Gastrocnemius medialis (tissue), 4 donors: ENCODE measurements around the gene LPAR6.

ENCODE experiments used
- CTCF ChIP-seq, 5 experiments: fragments of 450-650 bp in 3 of 5; fragments of 200-600 bp in 2 of 5; sonication (generic) in 2 of 5; IDR thresholded peaks in 4 of 5; conservative IDR thresholded peaks in 1 of 5; 1 replicate in 4 of 5; 2 replicates in 1 of 5; pipeline ENCODE4 v1.5.1; 2016 to 2019; ENCODE audit warnings: antibody characterized with exemption in 5 of 5, mild to moderate bottlenecking in 3 of 5, moderate library complexity in 3 of 5
- POLR2A ChIP-seq, 2 donors: fragments of 450-650 bp; IDR thresholded peaks; one replicate each; pipeline ENCODE4 v1.6.1; 2017; ENCODE audit warnings: antibody characterized with exemption in 2 of 2, mild to moderate bottlenecking in 2 of 2, moderate library complexity in 2 of 2

GRCh38 chr13:48410199-48410598 lies 2.7 kb downstream of the LPAR6 start:
- no peak for TF ChIP-seq CTCF (IDR thresholded peaks at IDR 0.05 in 4 of 5, conservative IDR thresholded peaks at IDR 0.05 in 1 of 5)
- TF ChIP-seq POLR2A (IDR thresholded peaks at IDR 0.05) = peak in 1 of 2 donors; percentile 50
